ENCODE data around the gene MSN.

DNA sequence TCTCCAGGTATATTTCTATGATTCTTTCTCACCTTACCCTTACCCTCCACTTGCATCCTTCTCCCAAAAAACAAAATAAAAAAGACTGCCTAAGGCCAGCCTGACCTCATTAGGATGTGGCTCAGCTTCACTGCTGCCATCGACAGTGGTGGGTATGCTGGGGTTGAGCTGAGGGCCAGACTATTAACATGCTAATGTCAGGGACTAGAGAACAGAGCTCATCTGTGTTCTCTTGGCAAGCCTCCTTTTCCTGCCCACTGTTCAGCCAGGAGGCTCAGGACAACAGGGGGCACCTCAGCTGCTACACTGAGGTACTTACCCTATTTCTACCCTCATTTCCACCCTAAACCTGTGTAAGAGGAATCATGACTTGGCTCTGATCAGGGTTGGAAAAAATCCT, 59.3 kb downstream of the MSN start:
- TF ChIP-seq EZH2 (IDR thresholded peaks at IDR 0.05) (no peak), POLR2AphosphoS5 (IDR thresholded peaks at IDR 0.05; ENCODE audit: borderline replicate concordance, low read depth, low read length) (no peak), FOXP2 (optimal IDR thresholded peaks at IDR 0.05; ENCODE audit: control extremely low read depth, extremely low read length, insufficient read depth) (no peak)
